K562 (cell line): ENCODE data around the gene EPHA2. TPM values are rescaled to one million over a fixed set of nuclear protein-coding genes. Genes with fewer than 3 reads are reported as not detected.

Source experiments
- ATF7 ChIP-seq: fragments of 450-650 bp; IDR thresholded peaks from 2 replicates; pipeline ENCODE4 v1.7.1; 2014; ENCODE audit warnings: mild to moderate bottlenecking, moderate library complexity
- CBFB ChIP-seq: sonication (generic); formaldehyde crosslinking; IDR thresholded peaks from 2 replicates; pipeline ENCODE4 v1.4.0; 2020; ENCODE audit warnings: mild to moderate bottlenecking, missing genetic modification reagents
- CBX2 ChIP-seq: fragments of 200-600 bp; sonication (generic); IDR thresholded peaks from one replicate; pipeline ENCODE4 v1.6.1; 2012; ENCODE audit warnings: mild to moderate bottlenecking, low read length, inconsistent platforms; ENCODE audit not compliant: insufficient read depth, poor library complexity, severe bottlenecking
- ELK1 ChIP-seq: sonication (generic); formaldehyde crosslinking; IDR thresholded peaks from 2 replicates; pipeline ENCODE4 v1.8.1; 2022; ENCODE audit warnings: missing genetic modification reagents
- ETV5 ChIP-seq: sonication (generic); formaldehyde crosslinking; IDR thresholded peaks from 2 replicates; pipeline ENCODE4 v1.4.0; 2020; ENCODE audit warnings: low read depth, mild to moderate bottlenecking, missing genetic modification reagents
- FOXJ2 ChIP-seq: fragments of 200-800 bp; sonication (Bioruptor generic); IDR thresholded peaks from 2 replicates; pipeline ENCODE4 v1.6.1; 2016; ENCODE audit warnings: missing genetic modification characterization, missing compliant biosample characterization
- HNRNPK ChIP-seq: fragments of 200-400 bp; formaldehyde crosslinking; IDR thresholded peaks from one replicate; pipeline ENCODE4 v1.6.1; 2018; ENCODE audit warnings: mild to moderate bottlenecking, low read depth, low read length; ENCODE audit not compliant: poor library complexity, severe bottlenecking
- JUN ChIP-seq, 2 experiments: sonication (generic) in 1 of 2; formaldehyde crosslinking in 1 of 2; IDR thresholded peaks; 2 replicates each; pipeline versions ENCODE4 v1.6.1 to v1.8.0; 2012 to 2022; ENCODE audit warnings: borderline replicate concordance in 2 of 2, mild to moderate bottlenecking in 2 of 2, improper control_type of control experiment in 1 of 2, low read depth in 1 of 2, low read length in 1 of 2, missing genetic modification reagents in 1 of 2
- KHSRP ChIP-seq: fragments of 450-650 bp; IDR thresholded peaks from 2 replicates; pipeline ENCODE4 v1.6.1; 2017
- KLF16 ChIP-seq: IDR thresholded peaks from 2 replicates; pipeline ENCODE4 v1.6.1; 2016; ENCODE audit warnings: antibody characterized with exemption
- MYC ChIP-seq, 2 experiments: fragments of 250-450 bp in 1 of 2; sonication (Bioruptor Pico) in 1 of 2; IDR thresholded peaks; 2 replicates each; pipeline versions ENCODE4 v1.5.1 to v1.6.1; 2012 to 2021; ENCODE audit warnings: low read depth in 2 of 2, borderline replicate concordance in 1 of 2, improper control_type of control experiment in 1 of 2, low read length in 1 of 2, mild to moderate bottlenecking in 1 of 2, moderate library complexity in 1 of 2
- NCOA4 ChIP-seq: fragments of 450-650 bp; IDR thresholded peaks from 2 replicates; pipeline ENCODE4 v1.6.1; 2018; ENCODE audit warnings: mild to moderate bottlenecking; ENCODE audit not compliant: partially characterized antibody
- NFIX ChIP-seq: fragments of 250-450 bp; sonication (Bioruptor Pico); IDR thresholded peaks from 2 replicates; pipeline ENCODE4 v1.4.0; 2020; ENCODE audit warnings: low read depth, mild to moderate bottlenecking, moderate library complexity
- PRMT5 ChIP-seq: sonication (generic); formaldehyde crosslinking; IDR thresholded peaks from 2 replicates; pipeline ENCODE4 v1.5.0; 2020; ENCODE audit warnings: missing genetic modification reagents
- RAD51 ChIP-seq: fragments of 450-650 bp; IDR thresholded peaks from 2 replicates; pipeline ENCODE4 v1.7.1; 2016; ENCODE audit warnings: low read depth, mild to moderate bottlenecking, borderline replicate concordance
- RBM34 ChIP-seq: fragments of 200-400 bp; formaldehyde crosslinking; IDR thresholded peaks from 2 replicates; pipeline ENCODE4 v1.6.1; 2018; ENCODE audit warnings: low read length, borderline replicate concordance; ENCODE audit not compliant: insufficient read depth
- RFX7 ChIP-seq: fragments of 250-450 bp; sonication (Bioruptor Pico); IDR thresholded peaks from 2 replicates; pipeline ENCODE4 v1.5.1; 2021; ENCODE audit warnings: mild to moderate bottlenecking
- TAF1 ChIP-seq: IDR thresholded peaks from 2 replicates; pipeline ENCODE4 v1.6.1; 2011; ENCODE audit warnings: mild to moderate bottlenecking, low read length, moderate library complexity; ENCODE audit not compliant: insufficient read depth, control insufficient read depth, severe bottlenecking; ENCODE audit errors: extremely low read depth
- TCF3 ChIP-seq: sonication (generic); formaldehyde crosslinking; IDR thresholded peaks from 2 replicates; pipeline ENCODE4 v1.4.0; 2020; ENCODE audit warnings: mild to moderate bottlenecking, missing genetic modification reagents
- ZBTB7A ChIP-seq: IDR thresholded peaks from 2 replicates; pipeline ENCODE4 v1.6.1; 2011; ENCODE audit warnings: low read depth, mild to moderate bottlenecking, low read length, moderate library complexity, borderline replicate concordance; ENCODE audit not compliant: control insufficient read depth
- ZNF143 ChIP-seq: sonication (generic); formaldehyde crosslinking; IDR thresholded peaks from 2 replicates; pipeline ENCODE4 v1.9.0; 2022; ENCODE audit warnings: mild to moderate bottlenecking, missing genetic modification reagents
- ZNF3 ChIP-seq: fragments of 250-450 bp; sonication (Bioruptor Pico); IDR thresholded peaks from 2 replicates; pipeline ENCODE4 v1.5.0; 2021; ENCODE audit warnings: mild to moderate bottlenecking, moderate library complexity
- ZNF57 ChIP-seq: fragments of 450-650 bp; formaldehyde crosslinking; IDR thresholded peaks from 2 replicates; pipeline ENCODE4 v1.4.0; 2020; ENCODE audit warnings: mild to moderate bottlenecking, moderate library complexity
- ZNF778 ChIP-seq: fragments of 450-650 bp; formaldehyde crosslinking; IDR thresholded peaks from 2 replicates; pipeline ENCODE4 v1.4.0; 2020; ENCODE audit warnings: mild to moderate bottlenecking, moderate library complexity
- polyA plus RNA-seq, 8 experiments: library from polyadenylated mRNA; depleted of rRNA in 4 of 8; stranded (reverse) in 5 of 8; unstranded in 3 of 8; fragments of >200 nt; fragmentation: Nextera tagmentation in 2 of 8; fragmentation: Illumina TruSeq in 1 of 8; extraction: Ambion mirVana in 2 of 8; extraction: Trizol in 1 of 8; gene quantifications; 2 replicates each; pipeline versions ENCODE4 v1.2.1 to v1.2.3, GENCODE V29; 2011 to 2014; ENCODE audit warnings: inconsistent platforms in 1 of 8, missing spikeins in 1 of 8
- total RNA-seq, 7 experiments: library from RNA; depleted of rRNA in 6 of 7; stranded (reverse); fragments of >200 nt in 6 of 7; fragmentation: Illumina TruSeq in 2 of 7; extraction: Trizol in 2 of 7; gene quantifications; 2 replicates each; pipeline versions ENCODE4 v1.2.1 to v1.2.3, GENCODE V29; 2011 to 2021; ENCODE audit warnings: low replicate concordance in 1 of 7
- TF ChIP-seq, protein P1 (sequence below): IDR thresholded peaks from 2 replicates; pipeline ENCODE4 v1.6.1; 2011; ENCODE audit warnings: borderline replicate concordance, low read depth, mild to moderate bottlenecking, moderate library complexity, low read length; ENCODE audit not compliant: insufficient read depth, poor library complexity, severe bottlenecking

EPHA2 gene
- total and polyA plus RNA-seq, 9 of the 15 experiments (the other 6 are each of a cell fraction or from before 2014, with no cell fraction given) = 0.04 to 0.40 (median 0.07) TPM; not detected in 4

DNA sequence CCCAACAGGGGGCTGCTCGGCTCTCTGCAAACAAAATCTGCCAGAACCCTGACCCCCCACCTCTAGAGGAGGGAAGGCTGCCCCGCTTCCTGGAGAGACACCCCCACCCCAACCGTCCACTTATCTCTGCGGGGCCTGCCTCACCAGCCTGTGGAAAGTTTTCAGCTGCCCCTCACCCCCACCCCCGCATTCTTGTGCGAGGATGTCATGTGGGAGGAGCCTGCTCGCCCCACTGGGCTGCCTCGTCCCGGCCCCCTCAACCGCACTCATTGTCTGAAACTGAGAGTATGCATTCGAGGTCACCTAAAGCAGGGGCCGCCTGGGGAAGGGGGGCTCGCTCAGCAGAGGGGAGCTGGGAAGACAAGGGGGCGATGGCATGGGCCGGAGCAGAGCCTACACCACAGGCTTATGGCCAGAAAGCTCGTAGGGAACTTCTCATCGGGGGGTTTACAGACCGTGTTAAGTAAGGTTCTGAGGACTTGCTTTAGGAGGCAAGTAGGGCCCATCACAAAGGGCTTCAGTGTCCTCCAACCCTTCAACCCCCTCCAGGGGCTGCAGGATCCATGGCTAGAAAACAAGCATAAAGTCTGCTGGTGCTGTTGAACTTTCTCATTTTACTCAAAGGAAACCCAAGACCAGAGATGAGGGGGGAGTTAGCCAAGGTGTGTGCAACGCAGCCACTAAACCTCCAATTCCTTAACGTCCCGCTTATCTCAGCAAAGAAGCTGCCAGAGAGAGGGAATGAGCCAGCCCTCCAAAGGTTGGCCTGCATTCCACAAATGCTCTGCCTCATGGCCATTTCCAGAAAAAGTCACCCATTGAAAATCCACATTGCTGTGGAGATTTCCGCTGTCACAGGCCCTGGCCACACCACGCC lies 9.4 kb downstream of the EPHA2 start (continued):
- TF ChIP-seq ELK1 (CRISPR knock-in tag) (no peak), TCF3 (CRISPR knock-in tag) (peak; percentile 75), ZBTB7A (peak; percentile 98), NFIX (CRISPR knock-in tag) (no peak), TAF1 (peak; percentile 80), ZNF778 (CRISPR knock-in tag) (no peak), FOXJ2 (tag) (no peak), RFX7 (CRISPR knock-in tag) (no peak), PRMT5 (no peak), KHSRP (no peak), MYC (IDR thresholded peaks at IDR 0.05; ENCODE audit: low read depth, low read length) (no peak; the same call in 1 of the 2 replicates), MYC (CRISPR knock-in tag; IDR thresholded peaks at IDR 0.05; ENCODE audit: borderline replicate concordance, low read depth) (no peak), CBFB (CRISPR knock-in tag) (peak; percentile 64), ZNF3 (no peak), RBM34 (no peak), NCOA4 (no peak), RAD51 (no peak), JUN (IDR thresholded peaks at IDR 0.05; ENCODE audit: borderline replicate concordance, low read depth, low read length) (peak; percentile 98), JUN (CRISPR knock-in tag; IDR thresholded peaks at IDR 0.05; ENCODE audit: borderline replicate concordance) (peak; percentile 75; the same call in 1 of the 2 replicates), HNRNPK (no peak), ZNF143 (CRISPR knock-in tag) (no peak), ATF7 (peak; percentile 97), ZNF57 (CRISPR knock-in tag) (no peak), KLF16 (peak; percentile 89), CBX2 (no peak), ETV5 (CRISPR knock-in tag) (no peak; the same call in none of the 2 replicates)
- TF ChIP-seq, protein P1, sequence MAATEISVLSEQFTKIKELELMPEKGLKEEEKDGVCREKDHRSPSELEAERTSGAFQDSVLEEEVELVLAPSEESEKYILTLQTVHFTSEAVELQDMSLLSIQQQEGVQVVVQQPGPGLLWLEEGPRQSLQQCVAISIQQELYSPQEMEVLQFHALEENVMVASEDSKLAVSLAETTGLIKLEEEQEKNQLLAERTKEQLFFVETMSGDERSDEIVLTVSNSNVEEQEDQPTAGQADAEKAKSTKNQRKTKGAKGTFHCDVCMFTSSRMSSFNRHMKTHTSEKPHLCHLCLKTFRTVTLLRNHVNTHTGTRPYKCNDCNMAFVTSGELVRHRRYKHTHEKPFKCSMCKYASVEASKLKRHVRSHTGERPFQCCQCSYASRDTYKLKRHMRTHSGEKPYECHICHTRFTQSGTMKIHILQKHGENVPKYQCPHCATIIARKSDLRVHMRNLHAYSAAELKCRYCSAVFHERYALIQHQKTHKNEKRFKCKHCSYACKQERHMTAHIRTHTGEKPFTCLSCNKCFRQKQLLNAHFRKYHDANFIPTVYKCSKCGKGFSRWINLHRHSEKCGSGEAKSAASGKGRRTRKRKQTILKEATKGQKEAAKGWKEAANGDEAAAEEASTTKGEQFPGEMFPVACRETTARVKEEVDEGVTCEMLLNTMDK = peak; percentile 2
